Bronchial smooth muscle cell (primary cell): ENCODE results near the gene SMCO2. TPM values are rescaled to one million over a fixed set of nuclear protein-coding genes. Genes with fewer than 3 reads are reported as not detected.

Source experiments
- total RNA-seq: library from RNA; depleted of rRNA; stranded (reverse); fragments of >200 nt; gene quantifications from 2 replicates; pipeline ENCODE4 v1.2.1, GENCODE V29; 2014

SMCO2 gene
- total RNA-seq, result 0.09 TPM in 1 of 2 replicates, not detected in the other

DNA sequence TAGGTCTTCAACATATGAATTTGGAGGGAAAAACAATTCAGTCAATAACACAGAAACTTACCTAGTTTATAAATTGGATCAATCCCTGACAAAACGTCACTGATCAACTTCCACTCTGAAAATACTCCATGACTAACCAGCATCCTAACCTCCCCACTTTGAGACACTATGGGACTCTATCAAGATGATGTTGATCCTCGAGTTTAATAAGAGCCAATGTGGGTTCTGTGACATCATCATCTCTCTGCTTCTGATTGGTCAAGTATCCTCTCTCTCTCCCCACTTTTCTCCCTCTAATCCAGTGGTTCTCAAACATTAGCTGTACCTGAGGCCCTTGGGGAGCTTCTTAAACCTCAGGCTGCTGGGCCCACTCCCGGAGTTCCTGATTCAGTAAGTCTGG lies at the start of gene SMCO2:
SMCO2 (plus strand) TSS at position 301 of the 400 bp plus-strand sequence. CDS start 23,896 bp downstream, outside the sequence.

GRCh38 chr12:27523642-27524493 lies 77.3 kb downstream of the SMCO2 start, which contains the start of gene PPFIBP1:
Gene PPFIBP1 (plus strand): TSS chr12:27524206. CDS start chr12:27633397, 109,191 bp downstream.

Other genes with a start within 250 kb of the SMCO2 start
- 11.7 and 15.6 TPM in 2 replicates for gene STK38L, start 202.4 kb upstream of the SMCO2 start, total RNA-seq
- gene BMAL2, start 113.9 kb upstream of the SMCO2 start, total RNA-seq, result 8.4 and 15.4 TPM in 2 replicates
- gene PPFIBP1, start 77.5 kb downstream of the SMCO2 start, total RNA-seq, result 45.8 and 65.9 TPM in 2 replicates
- 0.32 and 0.60 TPM in 2 replicates for gene REP15, start 249.7 kb downstream of the SMCO2 start, total RNA-seq